PC-3 (cell line): ENCODE measurements around the gene CALR3. TPM values are rescaled to one million over a fixed set of nuclear protein-coding genes. Genes with fewer than 3 reads are reported as not detected.

Experiments used
- ATAC-seq: fragments of 200-7000 bp; cut with Tn5 transposase; 2 replicates; pipeline ENCODE4 v1.9.1; 2020; ENCODE audit warnings: mild to moderate bottlenecking, moderate library complexity
- BruUV-seq: library from RNA; stranded (reverse); fragments of 400-500 nt; replicated peaks from 2 replicates; lab custom pipeline; 2021; lab: Mats Ljungman, UMichigan
- CTCF ChIA-PET: fragments of 300-600 bp; sonication (Branson Sonifier 250); formaldehyde crosslinking; loops from one replicate; lab custom pipeline; 2022; ENCODE audit warnings: antibody characterized with exemption; lab: Charles Lee
- POLR2A ChIA-PET: fragments of 300-600 bp; sonication (Branson Sonifier 250); formaldehyde crosslinking; loops from one replicate; lab custom pipeline; 2022; ENCODE audit warnings: antibody characterized with exemption; ENCODE audit not compliant: unreplicated experiment; lab: Charles Lee
- DNase-seq: peaks from one replicate; pipeline ENCODE4 v3.0.0-alpha.2; 2015
- H2AFZ ChIP-seq: fragments of 300-600 bp; sonication (generic); 2 replicates; pipeline ENCODE4 v1.6.0; 2016; ENCODE audit warnings: antibody characterized with exemption, low read length
- H3F3A ChIP-seq: fragments of 300-600 bp; sonication (generic); one replicate; pipeline ENCODE4 v1.6.0; 2017; ENCODE audit warnings: antibody characterized with exemption, low read length, control low read depth, mild to moderate bottlenecking; ENCODE audit not compliant: unreplicated experiment
- H3K27ac ChIP-seq: fragments of 300-600 bp; sonication (generic); 2 replicates; pipeline ENCODE4 v1.5.1; 2016; ENCODE audit warnings: mild to moderate bottlenecking, low read length
- H3K27me3 ChIP-seq: fragments of 300-600 bp; sonication (generic); 2 replicates; pipeline ENCODE4 v1.6.1; 2016; ENCODE audit warnings: low read length, mixed read lengths
- H3K36me3 ChIP-seq: fragments of 300-600 bp; sonication (generic); 2 replicates; pipeline ENCODE4 v1.6.1; 2016; ENCODE audit warnings: low read depth, mixed run types, low read length, mixed read lengths
- H3K4me1 ChIP-seq: fragments of 300-600 bp; sonication (generic); 2 replicates; pipeline ENCODE4 v1.5.1; 2016; ENCODE audit warnings: low read length; ENCODE audit not compliant: insufficient read depth
- H3K4me2 ChIP-seq: fragments of 300-600 bp; sonication (generic); 2 replicates; pipeline ENCODE4 v1.6.0; 2016; ENCODE audit warnings: low read length
- H3K4me3 ChIP-seq: fragments of 300-600 bp; sonication (generic); 2 replicates; pipeline ENCODE4 v1.5.1; 2016; ENCODE audit warnings: mild to moderate bottlenecking, low read length, mixed read lengths
- H3K79me2 ChIP-seq: fragments of 300-600 bp; sonication (generic); 2 replicates; pipeline ENCODE4 v1.6.1; 2017; ENCODE audit warnings: low read length, mixed read lengths
- H3K9ac ChIP-seq: fragments of 300-600 bp; sonication (generic); 2 replicates; pipeline ENCODE4 v1.6.0; 2016; ENCODE audit warnings: mild to moderate bottlenecking, low read length
- H3K9me2 ChIP-seq: fragments of 300-600 bp; sonication (generic); replicated peaks from 2 replicates; pipeline ENCODE4 v1.6.1; 2016; ENCODE audit warnings: mixed run types, low read length, mixed read lengths
- H3K9me3 ChIP-seq: fragments of 300-600 bp; sonication (generic); 2 replicates; pipeline ENCODE4 v1.6.1; 2016; ENCODE audit warnings: low read length, mixed read lengths
- H4K20me1 ChIP-seq: fragments of 300-600 bp; sonication (generic); 2 replicates; pipeline ENCODE4 v1.6.1; 2016; ENCODE audit warnings: low read length, mixed read lengths
- EZH2 ChIP-seq: fragments of 300-600 bp; sonication (generic); IDR thresholded peaks from one replicate; pipeline ENCODE4 v1.6.1; 2017; ENCODE audit warnings: antibody characterized with exemption, mild to moderate bottlenecking, low read length; ENCODE audit not compliant: unreplicated experiment
- EZH2phosphoT487 ChIP-seq: fragments of 300-600 bp; sonication (generic); IDR thresholded peaks from 2 replicates; pipeline ENCODE4 v1.6.1; 2018; ENCODE audit warnings: mild to moderate bottlenecking, antibody characterized with exemption, low read length, borderline replicate concordance
- intact Hi-C: fragments of 100-400 bp; cut with micrococcal nuclease; formaldehyde crosslinking; loops from 2 replicates; pipeline ENCODE4 v1.9.0; 2023
- total RNA-seq: library from RNA; depleted of rRNA; stranded (reverse); fragments of >200 nt; gene quantifications from 2 replicates; pipeline ENCODE4 v1.2.3, GENCODE V29; 2014
- TF ChIP-seq, protein P1 (sequence below): fragments of 300-600 bp; sonication (generic); conservative IDR thresholded peaks from 2 replicates; pipeline ENCODE4 v1.5.1; 2017; ENCODE audit warnings: antibody characterized with exemption, low read depth, mild to moderate bottlenecking, low read length

CALR3 gene
- total RNA-seq, 1 experiment from 2014 or later = 0.47 TPM

DNA sequence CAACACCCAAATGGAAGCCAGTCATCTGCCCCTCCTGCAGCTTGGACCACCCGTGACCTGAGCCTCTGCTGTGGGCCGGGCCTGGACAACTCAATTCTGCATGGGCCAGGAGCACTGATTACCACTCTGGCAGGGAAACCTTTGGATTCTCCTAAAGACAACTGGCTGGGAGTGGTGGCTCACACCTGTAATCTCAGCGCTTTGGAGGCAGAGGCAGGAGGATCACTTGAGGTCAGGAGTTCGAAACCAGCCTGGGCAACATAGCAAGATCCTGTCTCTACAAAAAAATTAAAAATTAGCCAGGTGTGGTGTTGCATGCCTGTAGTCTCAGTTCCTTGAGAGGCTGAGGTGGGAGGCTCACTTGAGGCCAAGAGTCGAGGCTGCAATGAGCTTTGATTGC, 30.7 kb downstream of the CALR3 start:
- ChIA-PET POLR2A (no interaction called here), CTCF (no interaction called here)
- peaks cover 28% of the 10 kb centered on the region for H3K4me1 ChIP-seq
- BruUV-seq = no TSS peak
- no peaks in the 10 kb centered on the region for H3K9me3 ChIP-seq
- H3K79me2 ChIP-seq = peaks cover 99% of the 10 kb centered on the region
- no peak overlapping the region for H3K9ac ChIP-seq
- H3K36me3 ChIP-seq = no peaks in the 10 kb centered on the region; the same call in 1 of the 2 replicates
- H3K27me3 ChIP-seq = no peaks in the 10 kb centered on the region
- intact Hi-C loops = no loop called here
- no peak for TF ChIP-seq EZH2phosphoT487
- TF ChIP-seq EZH2 = no peak
- TF ChIP-seq, protein P1, sequence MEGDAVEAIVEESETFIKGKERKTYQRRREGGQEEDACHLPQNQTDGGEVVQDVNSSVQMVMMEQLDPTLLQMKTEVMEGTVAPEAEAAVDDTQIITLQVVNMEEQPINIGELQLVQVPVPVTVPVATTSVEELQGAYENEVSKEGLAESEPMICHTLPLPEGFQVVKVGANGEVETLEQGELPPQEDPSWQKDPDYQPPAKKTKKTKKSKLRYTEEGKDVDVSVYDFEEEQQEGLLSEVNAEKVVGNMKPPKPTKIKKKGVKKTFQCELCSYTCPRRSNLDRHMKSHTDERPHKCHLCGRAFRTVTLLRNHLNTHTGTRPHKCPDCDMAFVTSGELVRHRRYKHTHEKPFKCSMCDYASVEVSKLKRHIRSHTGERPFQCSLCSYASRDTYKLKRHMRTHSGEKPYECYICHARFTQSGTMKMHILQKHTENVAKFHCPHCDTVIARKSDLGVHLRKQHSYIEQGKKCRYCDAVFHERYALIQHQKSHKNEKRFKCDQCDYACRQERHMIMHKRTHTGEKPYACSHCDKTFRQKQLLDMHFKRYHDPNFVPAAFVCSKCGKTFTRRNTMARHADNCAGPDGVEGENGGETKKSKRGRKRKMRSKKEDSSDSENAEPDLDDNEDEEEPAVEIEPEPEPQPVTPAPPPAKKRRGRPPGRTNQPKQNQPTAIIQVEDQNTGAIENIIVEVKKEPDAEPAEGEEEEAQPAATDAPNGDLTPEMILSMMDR = no peak
- H2AFZ ChIP-seq = no peak overlapping the region
- H3K9me2 ChIP-seq = no peaks in the 10 kb centered on the region
- H3K4me2 ChIP-seq = no peak overlapping the region
- no peak for DNase-seq
- peaks cover 26% of the 10 kb centered on the region for H4K20me1 ChIP-seq
- no peaks in the 10 kb centered on the region for H3F3A ChIP-seq
- no peak for ATAC-seq
- no peak overlapping the region for H3K4me3 ChIP-seq
- H3K27ac ChIP-seq = no peak overlapping the region

DNA sequence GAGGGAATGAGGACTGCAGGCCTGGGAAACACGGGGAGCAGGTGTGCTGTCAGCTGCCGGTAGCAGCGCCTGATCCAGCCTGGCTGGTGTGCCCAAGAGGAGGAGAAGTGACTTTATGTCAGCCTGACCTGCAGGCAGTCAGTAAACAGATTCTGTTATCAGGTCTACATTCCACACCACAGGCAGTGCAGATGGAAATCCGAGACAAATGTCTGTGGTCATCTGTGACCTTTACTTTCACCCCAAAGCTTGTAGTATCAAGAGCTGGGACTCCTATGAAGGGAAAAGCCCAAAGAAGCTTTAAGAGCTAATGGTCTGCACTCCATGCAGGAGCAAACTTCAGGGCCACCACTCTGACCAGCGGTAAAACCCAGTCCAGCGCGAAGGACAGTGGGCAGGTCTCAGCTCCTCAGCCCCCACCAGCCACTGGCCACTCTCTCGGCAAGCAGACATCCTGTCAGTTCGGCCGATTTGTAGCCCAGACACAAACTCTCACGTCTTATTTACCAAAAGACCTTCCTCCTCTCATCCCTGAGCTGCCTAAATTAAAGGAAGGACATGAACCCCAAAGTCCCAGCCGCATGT, 31.9 kb downstream of the CALR3 start:
- H2AFZ ChIP-seq = no peak overlapping the region
- H3K4me2 ChIP-seq = no peak overlapping the region
- TF ChIP-seq EZH2 = no peak
- TF ChIP-seq EZH2phosphoT487 = no peak
- TF ChIP-seq, protein P1 = no peak
- no peak overlapping the region for H3K27ac ChIP-seq
- no peak overlapping the region for H3K4me3 ChIP-seq
- ATAC-seq (no peak), DNase-seq (no peak)
- CTCF ChIA-PET = no interaction called here
- H3K9me2 ChIP-seq = no peaks in the 10 kb centered on the region
- H3K9me3 ChIP-seq = no peaks in the 10 kb centered on the region
- H3K4me1 ChIP-seq = peaks cover 20% of the 10 kb centered on the region
- peaks cover 99% of the 10 kb centered on the region for H3K79me2 ChIP-seq
- POLR2A ChIA-PET = no interaction called here
- no TSS peak for BruUV-seq
- H3K36me3 ChIP-seq = no peaks in the 10 kb centered on the region; the same call in 1 of the 2 replicates
- no peaks in the 10 kb centered on the region for H3K27me3 ChIP-seq
- H3K9ac ChIP-seq = no peak overlapping the region
- H4K20me1 ChIP-seq = peaks cover 37% of the 10 kb centered on the region
- intact Hi-C loops = no loop called here
- H3F3A ChIP-seq = no peaks in the 10 kb centered on the region

DNA sequence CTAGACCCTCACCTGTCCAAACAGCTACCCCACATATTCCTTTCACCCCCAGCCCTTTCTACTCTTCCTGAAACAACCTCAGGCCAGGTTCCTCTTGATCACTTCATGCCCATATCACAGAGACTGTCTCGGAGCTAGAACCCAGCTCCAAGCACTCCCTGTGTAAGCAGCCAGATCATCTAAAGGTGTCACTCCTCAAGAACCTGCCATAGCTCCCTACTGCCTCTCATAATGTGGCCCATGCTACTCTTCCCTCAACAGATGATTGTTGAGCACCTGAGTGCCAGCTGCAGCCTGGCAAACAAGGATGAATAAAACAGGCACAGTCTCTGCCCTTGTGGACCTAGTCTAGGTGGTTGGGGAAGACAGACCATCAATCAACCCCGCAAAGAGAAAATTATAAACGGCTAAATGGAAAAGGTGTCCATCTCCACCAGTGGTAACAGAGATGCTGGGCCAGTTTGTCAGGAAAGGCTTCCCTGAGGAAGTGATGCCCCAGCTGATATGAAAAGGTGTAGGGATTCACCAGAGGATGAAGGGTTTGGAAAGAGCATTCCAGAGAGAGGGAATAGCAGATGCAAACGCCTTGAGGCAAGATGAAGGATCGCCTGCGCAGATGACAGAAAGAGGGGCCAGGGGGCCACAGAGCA, 32.5 kb downstream of the CALR3 start:
- peaks cover 99% of the 10 kb centered on the region for H3K79me2 ChIP-seq
- peaks cover 20% of the 10 kb centered on the region for H3K4me1 ChIP-seq
- no peak overlapping the region for H2AFZ ChIP-seq
- no peak overlapping the region for H3K4me3 ChIP-seq
- H4K20me1 ChIP-seq = peaks cover 43% of the 10 kb centered on the region
- no peaks in the 10 kb centered on the region for H3K36me3 ChIP-seq
- H3K9ac ChIP-seq = no peak overlapping the region
- ATAC-seq (no peak), DNase-seq (no peak)
- no peaks in the 10 kb centered on the region for H3K9me2 ChIP-seq
- ChIA-PET CTCF (no interaction called here), POLR2A (interaction anchor here (0.6 kb wide), 1 partner anchor 93 kb away, joined by 3 read pairs; no protein-coding TSS in a partner anchor)
- H3K4me2 ChIP-seq = peak overlapping the region; percentile 32
- BruUV-seq = no TSS peak
- peak overlapping the region; percentile 43; the same call in 1 of the 2 replicates for H3K27ac ChIP-seq
- intact Hi-C loops = no loop called here
- no peak for TF ChIP-seq EZH2phosphoT487
- TF ChIP-seq EZH2 = no peak
- TF ChIP-seq, protein P1 = no peak
- H3K9me3 ChIP-seq = no peaks in the 10 kb centered on the region
- H3K27me3 ChIP-seq = no peaks in the 10 kb centered on the region
- H3F3A ChIP-seq = no peaks in the 10 kb centered on the region
